HCT116 (cell line): ENCODE measurements around the gene ABCE1. TPM values are rescaled to one million over a fixed set of nuclear protein-coding genes. Genes with fewer than 3 reads are reported as not detected.

Source experiments
- ATAC-seq: fragments of 200-7000 bp; cut with Tn5 transposase; 2 replicates; pipeline ENCODE4 v1.9.1; 2020; ENCODE audit warnings: mild to moderate bottlenecking, moderate library complexity
- BruUV-seq: library from RNA; stranded (reverse); fragments of 400-500 nt; replicated peaks from 2 replicates; lab custom pipeline; 2021; lab: Mats Ljungman, UMichigan
- CTCF ChIA-PET: fragments of 300-600 bp; sonication (Branson Sonifier 250); formaldehyde crosslinking; loops from one replicate; lab custom pipeline; 2021; ENCODE audit warnings: antibody characterized with exemption; lab: Charles Lee
- POLR2A ChIA-PET: fragments of 300-600, 350-600 bp; sonication (Branson Sonifier 250); formaldehyde crosslinking; loops from one replicate; lab custom pipeline; 2021; ENCODE audit warnings: antibody characterized with exemption; lab: Charles Lee
- RAD21 ChIA-PET, 2 experiments: fragments of 300-600 bp; sonication (Branson Sonifier 250); formaldehyde crosslinking; loops; one replicate each; lab custom pipeline; 2023; ENCODE audit warnings: low total read pairs in 2 of 2; ENCODE audit not compliant: uncharacterized antibody in 2 of 2, unreplicated experiment in 2 of 2, low non-redundant PET in 1 of 2; lab: Charles Lee
- DNase-seq: peaks from one replicate; pipeline ENCODE4 v3.0.0-alpha.2; 2010; ENCODE audit warnings: low read depth, low spot score
- H2AFZ ChIP-seq: fragments of 200-600 bp; shearing (Covaris generic), sonication (generic); 2 replicates; pipeline ENCODE4 v1.6.1; 2017; ENCODE audit warnings: low read depth, mixed run types, mixed read lengths, antibody characterized with exemption, low read length; ENCODE audit not compliant: poor library complexity, severe bottlenecking
- H3K27ac ChIP-seq: 2 replicates; pipeline ENCODE4 v1.5.1; 2012; ENCODE audit warnings: low read depth, low read length
- H3K27me3 ChIP-seq: fragments of 200-600 bp; sonication (generic); 2 replicates; pipeline ENCODE4 v1.6.1; 2016; ENCODE audit warnings: mixed run types, low read length, mixed read lengths; ENCODE audit not compliant: insufficient read depth
- H3K36me3 ChIP-seq, 2 experiments: fragments of 200-500 bp in 1 of 2; fragments of 200-600 bp in 1 of 2; sonication (Bioruptor generic) in 1 of 2; sonication (generic) in 1 of 2; 2 replicates each; pipeline versions ENCODE4 v1.5.1 to v1.6.1; 2014 to 2016; ENCODE audit warnings: low read length in 2 of 2, inconsistent platforms in 1 of 2, mixed read lengths in 1 of 2, mixed run types in 1 of 2; ENCODE audit not compliant: insufficient read depth in 2 of 2, control insufficient read depth in 1 of 2
- H3K4me1 ChIP-seq, 2 experiments: fragments of 200-600 bp in 1 of 2; sonication (generic) in 1 of 2; 2 replicates each; pipeline versions ENCODE4 v1.5.1 to v1.6.1; 2012 to 2017; ENCODE audit warnings: low read length in 2 of 2, inconsistent platforms in 1 of 2, mild to moderate bottlenecking in 1 of 2, mixed read lengths in 1 of 2, mixed run types in 1 of 2, moderate library complexity in 1 of 2; ENCODE audit not compliant: insufficient read depth in 2 of 2, control insufficient read depth in 1 of 2
- H3K4me2 ChIP-seq: fragments of 200-600 bp; sonication (generic); 2 replicates; pipeline ENCODE4 v1.6.1; 2017; ENCODE audit warnings: mixed run types, low read length, mixed read lengths
- H3K4me3 ChIP-seq, 2 experiments: fragments of 200-600 bp in 1 of 2; sonication (generic) in 1 of 2; replicated peaks in 1 of 2; 2 replicates each; pipeline ENCODE4 v1.5.1; 2011 to 2016; ENCODE audit warnings: low read length in 2 of 2, control low read depth in 1 of 2, low read depth in 1 of 2, mild to moderate bottlenecking in 1 of 2, mixed read lengths in 1 of 2, mixed run types in 1 of 2
- H3K79me2 ChIP-seq: fragments of 200-600 bp; sonication (generic); 2 replicates; pipeline ENCODE4 v1.6.1; 2017; ENCODE audit warnings: mild to moderate bottlenecking, mixed run types, low read length, moderate library complexity, mixed read lengths; ENCODE audit not compliant: insufficient read depth
- H3K9ac ChIP-seq: fragments of 200-600 bp; sonication (generic); 2 replicates; pipeline ENCODE4 v1.6.1; 2016; ENCODE audit warnings: low read length, mixed read lengths
- H3K9me2 ChIP-seq: fragments of 200-600 bp; sonication (generic), shearing (Covaris generic); 2 replicates; pipeline ENCODE4 v1.6.1; 2017; ENCODE audit warnings: mixed run types, mild to moderate bottlenecking, moderate library complexity; ENCODE audit not compliant: insufficient read depth
- H3K9me3 ChIP-seq, 2 experiments: fragments of 200-500 bp in 1 of 2; fragments of 200-600 bp in 1 of 2; sonication (Bioruptor generic) in 1 of 2; sonication (generic) in 1 of 2; 2 replicates each; pipeline ENCODE4 v1.6.1; 2014 to 2017; ENCODE audit warnings: low read length in 2 of 2, mixed read lengths in 2 of 2, inconsistent platforms in 1 of 2, low read depth in 1 of 2, mild to moderate bottlenecking in 1 of 2, mixed run types in 1 of 2, moderate library complexity in 1 of 2; ENCODE audit not compliant: control insufficient read depth in 1 of 2, insufficient read depth in 1 of 2
- H4K20me1 ChIP-seq: fragments of 200-600 bp; sonication (generic), shearing (Covaris generic); 2 replicates; pipeline ENCODE4 v1.6.1; 2017; ENCODE audit warnings: mixed run types, mild to moderate bottlenecking, moderate library complexity; ENCODE audit not compliant: insufficient read depth
- CEBPB ChIP-seq: IDR thresholded peaks from 2 replicates; pipeline ENCODE4 v1.6.1; 2012; ENCODE audit warnings: low read depth
- EZH2 ChIP-seq: fragments of 200-600 bp; sonication (generic); IDR thresholded peaks from 2 replicates; pipeline ENCODE4 v1.6.1; 2017; ENCODE audit warnings: antibody characterized with exemption, mixed run types
- EZH2phosphoT487 ChIP-seq: fragments of 200-600 bp; IDR thresholded peaks from 2 replicates; pipeline ENCODE4 v1.6.1; 2018; ENCODE audit warnings: antibody characterized with exemption, borderline replicate concordance
- JUND ChIP-seq: IDR thresholded peaks from 2 replicates; pipeline ENCODE4 v1.6.1; 2012
- POLR2A ChIP-seq: IDR thresholded peaks from 2 replicates; pipeline ENCODE4 v1.7.0; 2011; ENCODE audit warnings: borderline replicate concordance; ENCODE audit not compliant: insufficient read depth, insufficient read length; ENCODE audit errors: extremely low read depth
- POLR2AphosphoS5 ChIP-seq: IDR thresholded peaks from 2 replicates; pipeline ENCODE4 v1.6.1; 2011; ENCODE audit warnings: mild to moderate bottlenecking, low read depth, low read length, moderate library complexity
- RAD21 ChIP-seq: IDR thresholded peaks from 2 replicates; pipeline ENCODE4 v1.6.1; 2012; ENCODE audit warnings: low read depth, mild to moderate bottlenecking
- TCF7L2 ChIP-seq: IDR thresholded peaks from 2 replicates; pipeline ENCODE4 v1.7.0; 2011; ENCODE audit warnings: borderline replicate concordance, inconsistent platforms; ENCODE audit not compliant: insufficient read depth, insufficient read length; ENCODE audit errors: extremely low read depth
- YY1 ChIP-seq: IDR thresholded peaks from 2 replicates; pipeline ENCODE4 v1.6.1; 2011; ENCODE audit warnings: low read length, low read depth, moderate library complexity, mild to moderate bottlenecking; ENCODE audit not compliant: insufficient replicate concordance; ENCODE audit errors: extremely low read depth
- ZFX ChIP-seq: fragments of 450-650 bp; IDR thresholded peaks from 2 replicates; pipeline ENCODE4 v1.6.1; 2017
- ZNF274 ChIP-seq: fragments of 200-500 bp; sonication (Bioruptor generic); IDR thresholded peaks from 2 replicates; pipeline ENCODE4 v1.6.1; 2014; ENCODE audit warnings: mild to moderate bottlenecking, low read depth, low read length, inconsistent platforms
- intact Hi-C: fragments of 100-400 bp; cut with micrococcal nuclease; formaldehyde crosslinking; loops from 2 replicates; pipeline ENCODE4 v1.10.0; 2022
- total RNA-seq: library from RNA; stranded (reverse); gene quantifications from one replicate; pipeline ENCODE4 v1.2.1, GENCODE V29; 2021; ENCODE audit not compliant: unreplicated experiment
- TF ChIP-seq, protein P1 (sequence below): IDR thresholded peaks from 2 replicates; pipeline ENCODE4 v1.6.1; 2012
- TF ChIP-seq, protein P2 (sequence below): IDR thresholded peaks from 2 replicates; pipeline ENCODE4 v1.6.1; 2012; ENCODE audit warnings: low read depth
- TF ChIP-seq, protein P3 (sequence below), 3 experiments: fragments of 200-600 bp in 1 of 3; sonication (generic) in 1 of 3; IDR thresholded peaks in 2 of 3; conservative IDR thresholded peaks in 1 of 3; 2 replicates each; pipeline ENCODE4 v1.5.1; 2012 to 2017; ENCODE audit warnings: low read depth in 2 of 3, low read length in 2 of 3, antibody characterized with exemption in 1 of 3, borderline replicate concordance in 1 of 3, control low read depth in 1 of 3, mild to moderate bottlenecking in 1 of 3, mixed read lengths in 1 of 3, mixed run types in 1 of 3, moderate library complexity in 1 of 3; ENCODE audit not compliant: insufficient read depth in 1 of 3

ABCE1 gene
- total RNA-seq, 1 experiment from 2014 or later: 145 TPM

DNA sequence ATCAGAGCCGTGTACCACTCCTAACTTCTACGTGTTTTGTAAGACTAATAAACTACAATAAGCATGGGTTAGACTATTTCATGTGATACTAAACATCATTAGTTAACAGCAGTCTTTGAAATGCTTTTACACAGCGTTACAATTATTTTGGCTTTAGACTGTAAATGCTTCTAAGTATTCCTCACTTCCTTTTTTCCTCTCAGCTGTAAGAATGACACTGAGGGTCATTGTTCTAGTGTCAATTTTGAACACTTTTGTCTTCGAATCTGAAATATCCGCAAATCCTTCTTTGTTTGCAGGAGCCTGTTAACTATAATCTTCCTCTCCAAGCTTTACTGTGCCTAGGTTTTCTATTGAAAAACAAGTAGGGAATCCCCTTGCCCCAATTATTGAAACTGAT lies 1.5 kb downstream of the ABCE1 start (continued):
- TF ChIP-seq EZH2: no peak
- TF ChIP-seq, protein P1, sequence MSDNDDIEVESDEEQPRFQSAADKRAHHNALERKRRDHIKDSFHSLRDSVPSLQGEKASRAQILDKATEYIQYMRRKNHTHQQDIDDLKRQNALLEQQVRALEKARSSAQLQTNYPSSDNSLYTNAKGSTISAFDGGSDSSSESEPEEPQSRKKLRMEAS: no peak
- TF ChIP-seq, protein P2, sequence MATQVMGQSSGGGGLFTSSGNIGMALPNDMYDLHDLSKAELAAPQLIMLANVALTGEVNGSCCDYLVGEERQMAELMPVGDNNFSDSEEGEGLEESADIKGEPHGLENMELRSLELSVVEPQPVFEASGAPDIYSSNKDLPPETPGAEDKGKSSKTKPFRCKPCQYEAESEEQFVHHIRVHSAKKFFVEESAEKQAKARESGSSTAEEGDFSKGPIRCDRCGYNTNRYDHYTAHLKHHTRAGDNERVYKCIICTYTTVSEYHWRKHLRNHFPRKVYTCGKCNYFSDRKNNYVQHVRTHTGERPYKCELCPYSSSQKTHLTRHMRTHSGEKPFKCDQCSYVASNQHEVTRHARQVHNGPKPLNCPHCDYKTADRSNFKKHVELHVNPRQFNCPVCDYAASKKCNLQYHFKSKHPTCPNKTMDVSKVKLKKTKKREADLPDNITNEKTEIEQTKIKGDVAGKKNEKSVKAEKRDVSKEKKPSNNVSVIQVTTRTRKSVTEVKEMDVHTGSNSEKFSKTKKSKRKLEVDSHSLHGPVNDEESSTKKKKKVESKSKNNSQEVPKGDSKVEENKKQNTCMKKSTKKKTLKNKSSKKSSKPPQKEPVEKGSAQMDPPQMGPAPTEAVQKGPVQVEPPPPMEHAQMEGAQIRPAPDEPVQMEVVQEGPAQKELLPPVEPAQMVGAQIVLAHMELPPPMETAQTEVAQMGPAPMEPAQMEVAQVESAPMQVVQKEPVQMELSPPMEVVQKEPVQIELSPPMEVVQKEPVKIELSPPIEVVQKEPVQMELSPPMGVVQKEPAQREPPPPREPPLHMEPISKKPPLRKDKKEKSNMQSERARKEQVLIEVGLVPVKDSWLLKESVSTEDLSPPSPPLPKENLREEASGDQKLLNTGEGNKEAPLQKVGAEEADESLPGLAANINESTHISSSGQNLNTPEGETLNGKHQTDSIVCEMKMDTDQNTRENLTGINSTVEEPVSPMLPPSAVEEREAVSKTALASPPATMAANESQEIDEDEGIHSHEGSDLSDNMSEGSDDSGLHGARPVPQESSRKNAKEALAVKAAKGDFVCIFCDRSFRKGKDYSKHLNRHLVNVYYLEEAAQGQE: no peak

DNA sequence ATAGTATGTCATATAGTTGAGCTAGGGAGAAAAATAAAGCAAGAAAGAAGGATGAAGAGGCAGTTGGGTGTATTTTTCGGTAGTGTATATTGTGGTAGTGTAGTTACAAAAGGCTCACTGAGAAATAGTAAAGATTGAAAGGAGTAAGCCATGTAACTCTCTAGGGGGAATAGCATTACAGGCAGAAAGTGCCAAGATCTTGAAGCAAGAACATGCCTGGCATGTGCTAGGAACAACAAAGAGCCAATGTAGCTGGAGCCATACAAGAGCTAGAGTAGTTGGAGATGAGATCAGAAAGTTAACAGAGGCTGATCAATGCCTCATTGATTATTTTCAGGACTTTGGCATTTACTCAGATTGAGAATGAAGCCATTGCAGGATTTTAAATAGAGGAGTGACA lies 3.0 kb downstream of the ABCE1 start:
- peaks cover 100% of the 10 kb centered on the region for H3K79me2 ChIP-seq
- H3K27me3 ChIP-seq: no peaks in the 10 kb centered on the region
- H2AFZ ChIP-seq: no peak overlapping the region
- peaks cover 19% of the 10 kb centered on the region in 2 experiments for H3K36me3 ChIP-seq
- no peak overlapping the region for H3K9ac ChIP-seq
- H3K9me2 ChIP-seq: no peaks in the 10 kb centered on the region
- intact Hi-C loops: no loop called here
- peaks cover 4 to 16% of the 10 kb centered on the region in 2 experiments for H3K4me1 ChIP-seq
- H3K9me3 ChIP-seq: no peaks in the 10 kb centered on the region
- no peak overlapping the region for H3K4me2 ChIP-seq
- H4K20me1 ChIP-seq: peaks cover 13% of the 10 kb centered on the region; the same call in 1 of the 2 replicates
- H3K4me3 ChIP-seq: no peak overlapping the region
- ChIA-PET POLR2A (no interaction called here), CTCF (no interaction called here), RAD21 (no interaction called here)
- no peak overlapping the region for H3K27ac ChIP-seq
- DNase-seq (no peak), ATAC-seq (no peak)
- BruUV-seq: no TSS peak
- TF ChIP-seq EZH2phosphoT487 (no peak), CEBPB (no peak), POLR2AphosphoS5 (no peak), ZNF274 (no peak), POLR2A (no peak), RAD21 (no peak), EZH2 (no peak), TCF7L2 (no peak), JUND (no peak), YY1 (no peak), ZFX (no peak)
- TF ChIP-seq, protein P3, sequence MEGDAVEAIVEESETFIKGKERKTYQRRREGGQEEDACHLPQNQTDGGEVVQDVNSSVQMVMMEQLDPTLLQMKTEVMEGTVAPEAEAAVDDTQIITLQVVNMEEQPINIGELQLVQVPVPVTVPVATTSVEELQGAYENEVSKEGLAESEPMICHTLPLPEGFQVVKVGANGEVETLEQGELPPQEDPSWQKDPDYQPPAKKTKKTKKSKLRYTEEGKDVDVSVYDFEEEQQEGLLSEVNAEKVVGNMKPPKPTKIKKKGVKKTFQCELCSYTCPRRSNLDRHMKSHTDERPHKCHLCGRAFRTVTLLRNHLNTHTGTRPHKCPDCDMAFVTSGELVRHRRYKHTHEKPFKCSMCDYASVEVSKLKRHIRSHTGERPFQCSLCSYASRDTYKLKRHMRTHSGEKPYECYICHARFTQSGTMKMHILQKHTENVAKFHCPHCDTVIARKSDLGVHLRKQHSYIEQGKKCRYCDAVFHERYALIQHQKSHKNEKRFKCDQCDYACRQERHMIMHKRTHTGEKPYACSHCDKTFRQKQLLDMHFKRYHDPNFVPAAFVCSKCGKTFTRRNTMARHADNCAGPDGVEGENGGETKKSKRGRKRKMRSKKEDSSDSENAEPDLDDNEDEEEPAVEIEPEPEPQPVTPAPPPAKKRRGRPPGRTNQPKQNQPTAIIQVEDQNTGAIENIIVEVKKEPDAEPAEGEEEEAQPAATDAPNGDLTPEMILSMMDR (IDR thresholded peaks at IDR 0.05 in 2 of 3, conservative IDR thresholded peaks at IDR 0.05 in 1 of 3; ENCODE audit: borderline replicate concordance in 1 of 3, insufficient read depth in 1 of 3, low read depth in 2 of 3, low read length in 2 of 3): no peak
- TF ChIP-seq, protein P1: no peak
- TF ChIP-seq, protein P2: no peak
